Activated naive CD4-positive, alpha-beta T cell treated with anti-CD3 and anti-CD28 coated beads for 36 hours (primary cell): Measurements from ENCODE around the gene WRNIP1. TPM values are rescaled to one million over a fixed set of nuclear protein-coding genes. Genes with fewer than 3 reads are reported as not detected.

Experiments used
- CTCF ChIA-PET: fragments of 350-600 bp; sonication (Branson Sonifier 250); formaldehyde crosslinking; loops from one replicate; lab custom pipeline; 2021; ENCODE audit warnings: antibody characterized with exemption; lab: Charles Lee
- DNase-seq: peaks from one replicate; pipeline ENCODE4 v3.0.0-alpha.2; 2020
- H3K27ac Mint-ChIP-seq: one replicate; pipeline ENCODE4 v1.8.0; 2021; ENCODE audit warnings: mild to moderate bottlenecking, mixed read lengths
- H3K27me3 Mint-ChIP-seq: one replicate; pipeline ENCODE4 v1.8.0; 2021; ENCODE audit warnings: low read depth, mixed read lengths
- H3K36me3 Mint-ChIP-seq: one replicate; pipeline ENCODE4 v1.8.0; 2021; ENCODE audit warnings: low read depth, mixed read lengths
- H3K4me1 Mint-ChIP-seq: one replicate; pipeline ENCODE4 v1.8.0; 2021; ENCODE audit warnings: low read depth, mixed read lengths
- H3K4me3 Mint-ChIP-seq: one replicate; pipeline ENCODE4 v1.8.0; 2021; ENCODE audit warnings: mild to moderate bottlenecking, moderate library complexity, mixed read lengths
- H3K9me3 Mint-ChIP-seq: one replicate; pipeline ENCODE4 v1.8.0; 2021; ENCODE audit warnings: mixed read lengths
- intact Hi-C: fragments of 100-400 bp; cut with micrococcal nuclease; formaldehyde crosslinking; loops from one replicate; pipeline ENCODE4 v1.15.1; 2023
- total RNA-seq, 2 experiments: library from RNA; stranded (reverse); gene quantifications; one replicate each; pipeline ENCODE4 v1.2.3, GENCODE V29; 2021

Gene WRNIP1
- total RNA-seq, 2 experiments from 2014 or later: 19.2 to 21.7 TPM

GRCh38 chr6:2802521-2803060 lies 37.4 kb downstream of the WRNIP1 start:
- CTCF ChIA-PET: no interaction called here

GRCh38 chr6:2803731-2804429 lies 38.7 kb downstream of the WRNIP1 start:
- CTCF ChIA-PET: no interaction called here
- no peaks in the 10 kb centered on the region for H3K27me3 Mint-ChIP-seq

More at GRCh38 chr6:2802521-2803060, 37.4 kb downstream of the WRNIP1 start:
- Mint-ChIP-seq H3K27ac (no peak overlapping the region), H3K36me3 (no peaks in the 10 kb centered on the region), H3K9me3 (no peaks in the 10 kb centered on the region), H3K27me3 (no peaks in the 10 kb centered on the region), H3K4me1 (peaks cover 14% of the 10 kb centered on the region), H3K4me3 (no peak overlapping the region)
- DNase-seq: no peak
- intact Hi-C loops: no loop called here

GRCh38 chr6:2804516-2804915 lies 39.3 kb downstream of the WRNIP1 start:
- Mint-ChIP-seq H3K27ac (no peak overlapping the region), H3K9me3 (no peaks in the 10 kb centered on the region), H3K36me3 (no peaks in the 10 kb centered on the region), H3K4me1 (peaks cover 10% of the 10 kb centered on the region), H3K4me3 (no peak overlapping the region), H3K27me3 (no peaks in the 10 kb centered on the region)
- no peak for DNase-seq
- intact Hi-C loops: no loop called here
- CTCF ChIA-PET: no interaction called here

More at GRCh38 chr6:2803731-2804429, 38.7 kb downstream of the WRNIP1 start:
- Mint-ChIP-seq H3K9me3 (no peaks in the 10 kb centered on the region), H3K27ac (no peak overlapping the region), H3K4me3 (no peak overlapping the region), H3K36me3 (no peaks in the 10 kb centered on the region), H3K4me1 (peaks cover 12% of the 10 kb centered on the region)
- intact Hi-C loops: no loop called here
- DNase-seq: no peak

GRCh38 chr6:2805031-2805430 lies 39.8 kb downstream of the WRNIP1 start:
- Mint-ChIP-seq H3K27ac (no peak overlapping the region), H3K36me3 (no peaks in the 10 kb centered on the region), H3K4me3 (no peak overlapping the region), H3K4me1 (peaks cover 10% of the 10 kb centered on the region), H3K27me3 (no peaks in the 10 kb centered on the region), H3K9me3 (no peaks in the 10 kb centered on the region)
- no peak for DNase-seq
- intact Hi-C loops: no loop called here
- CTCF ChIA-PET: no interaction called here

GRCh38 chr6:2806644-2807043 lies 41.5 kb downstream of the WRNIP1 start:
- CTCF ChIA-PET: no interaction called here
- Mint-ChIP-seq H3K4me3 (no peak overlapping the region), H3K4me1 (peaks cover 7% of the 10 kb centered on the region), H3K9me3 (no peaks in the 10 kb centered on the region), H3K36me3 (no peaks in the 10 kb centered on the region), H3K27me3 (no peaks in the 10 kb centered on the region), H3K27ac (no peak overlapping the region)
- intact Hi-C loops: no loop called here
- DNase-seq: no peak

GRCh38 chr6:2807342-2808090 lies 42.3 kb downstream of the WRNIP1 start:
- H3K27ac Mint-ChIP-seq: no peak overlapping the region
- CTCF ChIA-PET: no interaction called here
- no peak for DNase-seq
- H3K4me3 Mint-ChIP-seq: no peak overlapping the region
- no peaks in the 10 kb centered on the region for H3K27me3 Mint-ChIP-seq
- H3K4me1 Mint-ChIP-seq: peaks cover 7% of the 10 kb centered on the region
- no peaks in the 10 kb centered on the region for H3K9me3 Mint-ChIP-seq
- intact Hi-C loops: no loop called here
- H3K36me3 Mint-ChIP-seq: peaks cover 2% of the 10 kb centered on the region

GRCh38 chr6:2809015-2809414 lies 43.8 kb downstream of the WRNIP1 start:
- peaks cover 7% of the 10 kb centered on the region for H3K4me1 Mint-ChIP-seq
- H3K9me3 Mint-ChIP-seq: no peaks in the 10 kb centered on the region
- intact Hi-C loops: no loop called here
- no peak for DNase-seq
- H3K27me3 Mint-ChIP-seq: no peaks in the 10 kb centered on the region
- H3K36me3 Mint-ChIP-seq: peaks cover 2% of the 10 kb centered on the region
- CTCF ChIA-PET: interaction anchor here (0.7 kb wide), 1 partner anchor 11 kb away, joined by 4 read pairs; no protein-coding TSS in a partner anchor
- no peak overlapping the region for H3K27ac Mint-ChIP-seq
- no peak overlapping the region for H3K4me3 Mint-ChIP-seq

GRCh38 chr6:2810092-2810671 lies 45.0 kb downstream of the WRNIP1 start:
- peaks cover 2% of the 10 kb centered on the region for H3K36me3 Mint-ChIP-seq
- H3K27me3 Mint-ChIP-seq: no peaks in the 10 kb centered on the region
- peaks cover under 1% of the 10 kb centered on the region for H3K9me3 Mint-ChIP-seq
- H3K4me1 Mint-ChIP-seq: peaks cover 7% of the 10 kb centered on the region
- no peak for DNase-seq
- intact Hi-C loops: no loop called here
- peak overlapping the region; percentile 44 for H3K27ac Mint-ChIP-seq
- H3K4me3 Mint-ChIP-seq: no peak overlapping the region
- CTCF ChIA-PET: no interaction called here

GRCh38 chr6:2812695-2813094 lies 47.5 kb downstream of the WRNIP1 start:
- no peak overlapping the region for H3K4me3 Mint-ChIP-seq
- H3K36me3 Mint-ChIP-seq: peaks cover 11% of the 10 kb centered on the region
- peaks cover 18% of the 10 kb centered on the region for H3K4me1 Mint-ChIP-seq
- no peak overlapping the region for H3K27ac Mint-ChIP-seq
- intact Hi-C loops: no loop called here
- peaks cover 16% of the 10 kb centered on the region for H3K9me3 Mint-ChIP-seq
- H3K27me3 Mint-ChIP-seq: no peaks in the 10 kb centered on the region
- DNase-seq: no peak
- CTCF ChIA-PET: no interaction called here

- CTCF ChIA-PET: no interaction called here
- DNase-seq: no peak
- Mint-ChIP-seq H3K27me3 (no peaks in the 10 kb centered on the region), H3K4me3 (no peak overlapping the region), H3K9me3 (peaks cover 16% of the 10 kb centered on the region), H3K4me1 (peaks cover 40% of the 10 kb centered on the region), H3K36me3 (peaks cover 11% of the 10 kb centered on the region), H3K27ac (no peak overlapping the region)
- intact Hi-C loops: loop anchor here (2.0 kb wide), 1 partner anchor 21 kb away; no protein-coding TSS in a partner anchor
These were observed 51.0 kb downstream of the WRNIP1 start for GRCh38 chr6:2816158-2816557.

GRCh38 chr6:2817903-2818443 lies 52.8 kb downstream of the WRNIP1 start:
- DNase-seq: no peak
- Mint-ChIP-seq H3K27ac (peak overlapping the region; percentile 17), H3K4me1 (peaks cover 40% of the 10 kb centered on the region), H3K27me3 (no peaks in the 10 kb centered on the region), H3K4me3 (no peak overlapping the region), H3K36me3 (peaks cover 9% of the 10 kb centered on the region), H3K9me3 (peaks cover 16% of the 10 kb centered on the region)
- intact Hi-C loops: loop anchor here (1.0 to 2.0 kb wide), 3 partner anchors 23 to 122 kb away; partner anchors contain the start of gene SERPINB1
- CTCF ChIA-PET: interaction anchor here (1.1 to 1.4 kb wide), 3 partner anchors 27 to 173 kb away, joined by 3 to 6 read pairs (median 4); no protein-coding TSS in a partner anchor

- CTCF ChIA-PET: interaction anchor here (1.1 to 1.4 kb wide), 3 partner anchors 27 to 172 kb away, joined by 3 to 6 read pairs (median 4); no protein-coding TSS in a partner anchor
- peaks cover 40% of the 10 kb centered on the region for H3K4me1 Mint-ChIP-seq
- peaks cover 9% of the 10 kb centered on the region for H3K36me3 Mint-ChIP-seq
- no peaks in the 10 kb centered on the region for H3K27me3 Mint-ChIP-seq
- no peak overlapping the region for H3K4me3 Mint-ChIP-seq
- peaks cover 16% of the 10 kb centered on the region for H3K9me3 Mint-ChIP-seq
- peak overlapping the region; percentile 17 for H3K27ac Mint-ChIP-seq
- peak; percentile 61 for DNase-seq
- intact Hi-C loops: loop anchor here (1.0 kb wide), 2 partner anchors 23 to 122 kb away; partner anchors contain the start of gene SERPINB1
These were observed 53.4 kb downstream of the WRNIP1 start for GRCh38 chr6:2818593-2818992.
